Inferior parietal cortex (tissue), 1 donor: ENCODE results near the gene PDE6A.

Source experiments
- DNase-seq: peaks from one replicate; pipeline ENCODE4 v3.0.0-alpha.2; 2016; ENCODE audit errors: extremely low spot score

Gene PDE6A

DNA sequence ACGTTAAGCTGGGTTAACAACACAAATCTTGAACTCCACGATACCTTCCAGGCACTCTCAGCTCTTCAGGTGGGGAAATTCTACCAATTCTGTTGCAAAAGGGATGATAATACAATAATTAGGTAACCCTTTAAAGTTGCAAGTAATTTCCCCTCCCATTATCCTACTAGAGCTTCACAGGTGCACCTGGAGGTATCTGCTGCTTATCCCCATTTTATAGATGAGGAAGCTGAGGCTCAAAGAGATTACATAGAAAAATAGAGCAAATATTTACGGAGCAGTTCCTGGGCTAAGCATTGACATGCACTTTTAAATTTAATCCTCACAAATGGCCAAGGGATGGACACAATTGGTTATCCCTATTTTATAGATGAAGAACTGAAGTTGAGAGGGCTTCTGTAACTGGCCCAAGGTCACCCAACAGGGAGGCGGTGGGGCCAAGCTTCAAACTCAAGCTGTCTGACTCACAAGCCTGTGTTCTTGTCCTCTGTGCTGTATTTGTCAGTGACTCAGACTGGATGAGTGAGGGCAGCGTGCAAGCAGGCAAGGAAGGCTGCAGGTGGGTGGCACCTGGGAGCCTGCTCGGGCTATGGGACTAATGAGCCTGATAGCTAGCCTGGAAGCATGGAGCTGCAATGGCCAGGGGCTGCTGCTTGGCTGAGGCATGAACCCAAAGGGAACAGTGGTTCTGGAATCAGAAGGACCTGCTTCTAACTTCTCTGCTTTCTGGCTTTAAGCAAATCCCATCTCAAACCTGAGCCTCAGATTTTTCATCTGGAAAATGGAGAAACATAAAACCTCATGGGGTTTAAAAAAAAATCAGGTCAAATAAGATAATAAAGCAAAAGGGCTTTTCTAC is 105.5 kb downstream of the PDE6A start:
- DNase-seq, result no peak

GRCh38 chr5:149837680-149838269 is 106.8 kb downstream of the PDE6A start:
- peak; percentile 49 for DNase-seq

- no peak for DNase-seq
Measured at GRCh38 chr5:149836451-149837139, 108.0 kb downstream of the PDE6A start.

GRCh38 chr5:149834246-149834855 is 110.2 kb downstream of the PDE6A start:
- peak; percentile 81 for DNase-seq

DNA sequence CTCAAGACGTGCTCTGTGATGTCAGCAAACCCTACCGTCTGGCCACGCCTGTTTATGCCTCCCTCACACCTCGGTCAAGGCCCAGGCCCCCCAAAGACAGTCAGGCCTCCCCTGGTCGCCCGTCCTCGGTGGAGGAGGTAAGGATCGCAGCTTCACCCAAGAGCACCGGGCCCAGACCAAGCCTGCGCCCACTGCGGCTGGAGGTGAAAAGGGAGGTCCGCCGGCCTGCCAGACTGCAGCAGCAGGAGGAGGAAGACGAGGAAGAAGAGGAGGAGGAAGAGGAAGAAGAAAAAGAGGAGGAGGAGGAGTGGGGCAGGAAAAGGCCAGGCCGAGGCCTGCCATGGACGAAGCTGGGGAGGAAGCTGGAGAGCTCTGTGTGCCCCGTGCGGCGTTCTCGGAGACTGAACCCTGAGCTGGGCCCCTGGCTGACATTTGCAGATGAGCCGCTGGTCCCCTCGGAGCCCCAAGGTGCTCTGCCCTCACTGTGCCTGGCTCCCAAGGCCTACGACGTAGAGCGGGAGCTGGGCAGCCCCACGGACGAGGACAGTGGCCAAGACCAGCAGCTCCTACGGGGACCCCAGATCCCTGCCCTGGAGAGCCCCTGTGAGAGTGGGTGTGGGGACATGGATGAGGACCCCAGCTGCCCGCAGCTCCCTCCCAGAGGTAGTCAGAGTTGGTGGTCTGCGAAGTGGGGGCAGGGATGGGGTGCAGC is 111.3 kb downstream of the PDE6A start:
- no peak for DNase-seq

- no peak for DNase-seq
Measured at GRCh38 chr5:149832636-149833035, 112.0 kb downstream of the PDE6A start.

- DNase-seq, result no peak
Measured at GRCh38 chr5:149831492-149831891, 113.1 kb downstream of the PDE6A start.

DNA sequence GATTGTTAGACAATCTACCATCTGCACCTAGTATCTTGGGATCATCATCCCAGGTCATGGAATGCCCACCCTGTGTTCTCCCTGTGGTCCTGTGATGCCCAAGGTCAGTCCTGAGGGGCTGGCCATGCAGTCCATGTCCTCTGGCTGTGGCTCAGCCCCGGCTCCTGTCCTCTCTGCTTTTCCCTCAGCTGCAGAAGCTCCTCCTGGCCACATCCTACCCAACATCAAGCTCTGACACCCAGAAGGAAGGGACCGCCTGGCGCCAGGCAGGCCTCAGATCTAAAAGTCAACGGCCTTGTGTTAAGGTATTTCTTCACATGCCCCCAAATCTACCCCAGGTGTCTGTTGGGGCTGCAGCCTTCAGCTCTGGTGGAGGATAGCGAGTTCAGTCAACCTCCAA is 114.0 kb downstream of the PDE6A start:
- no peak for DNase-seq

GRCh38 chr5:149829954-149830353 is 114.6 kb downstream of the PDE6A start:
- DNase-seq, result no peak

- DNase-seq, result peak; percentile 94
Measured at GRCh38 chr5:149828161-149829011, 116.2 kb downstream of the PDE6A start.

DNA sequence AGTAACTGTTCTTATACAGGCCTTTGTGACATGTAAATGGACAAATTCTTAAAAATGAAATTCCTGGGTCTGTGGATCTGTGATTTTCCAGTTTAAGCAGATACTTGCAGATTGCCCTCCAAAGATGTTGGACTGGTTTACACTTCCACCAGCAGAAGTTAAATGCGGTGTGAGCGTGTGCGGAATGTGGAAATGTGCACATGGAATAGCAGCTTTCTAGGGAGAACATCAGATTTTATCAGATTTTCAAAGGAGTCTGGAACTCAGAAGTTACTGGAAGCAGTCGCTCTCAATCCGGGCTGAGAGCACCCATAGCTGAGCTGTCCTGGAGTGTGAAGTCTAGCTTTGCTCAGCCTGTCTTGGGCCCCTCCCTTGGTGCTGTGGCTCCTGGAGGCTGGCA is 117.0 kb downstream of the PDE6A start:
- no peak for DNase-seq

DNA sequence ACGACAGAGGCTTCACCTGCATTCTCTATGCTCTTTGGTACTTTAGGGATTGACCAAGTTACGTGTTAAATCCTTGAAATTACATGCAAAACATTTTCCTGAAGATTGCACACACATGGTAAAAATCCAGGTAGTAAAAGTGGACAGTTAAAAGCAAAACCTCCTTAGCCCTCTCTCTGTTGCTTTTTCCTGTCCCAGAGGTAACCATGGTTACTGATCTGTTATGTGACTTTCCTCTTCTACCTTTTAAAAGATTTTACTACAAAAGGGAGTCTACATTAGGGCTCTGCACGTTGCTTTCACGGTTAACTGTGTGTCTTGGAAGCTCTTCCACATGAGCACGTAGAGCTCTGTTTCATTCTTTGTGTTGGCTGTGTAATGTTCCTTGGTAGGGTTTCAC is 117.5 kb downstream of the PDE6A start:
- no peak for DNase-seq

GRCh38 chr5:149826574-149826973 is 118.0 kb downstream of the PDE6A start:
- DNase-seq, result no peak

- DNase-seq, result no peak
Measured at GRCh38 chr5:149824846-149825245, 119.7 kb downstream of the PDE6A start.

DNA sequence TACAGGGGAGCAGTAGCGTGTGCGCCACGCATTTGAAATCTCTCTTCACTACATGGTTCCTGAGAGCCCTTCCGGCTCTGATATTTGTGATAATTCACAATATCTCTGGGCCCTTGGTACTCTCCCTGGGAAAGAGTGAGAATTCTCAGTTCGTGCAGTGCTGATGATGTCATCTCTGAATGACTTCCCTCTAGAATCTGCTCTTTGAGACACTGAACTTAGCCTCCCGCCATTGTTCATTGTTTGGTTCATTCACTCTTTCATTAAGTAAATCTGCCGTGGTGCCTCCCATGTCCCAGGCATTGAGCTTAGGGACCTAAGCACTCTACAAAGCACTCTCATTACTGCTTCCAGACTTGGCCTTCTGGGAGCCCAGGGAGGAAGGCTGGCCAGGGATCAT is 120.5 kb downstream of the PDE6A start:
- DNase-seq, result no peak

DNA sequence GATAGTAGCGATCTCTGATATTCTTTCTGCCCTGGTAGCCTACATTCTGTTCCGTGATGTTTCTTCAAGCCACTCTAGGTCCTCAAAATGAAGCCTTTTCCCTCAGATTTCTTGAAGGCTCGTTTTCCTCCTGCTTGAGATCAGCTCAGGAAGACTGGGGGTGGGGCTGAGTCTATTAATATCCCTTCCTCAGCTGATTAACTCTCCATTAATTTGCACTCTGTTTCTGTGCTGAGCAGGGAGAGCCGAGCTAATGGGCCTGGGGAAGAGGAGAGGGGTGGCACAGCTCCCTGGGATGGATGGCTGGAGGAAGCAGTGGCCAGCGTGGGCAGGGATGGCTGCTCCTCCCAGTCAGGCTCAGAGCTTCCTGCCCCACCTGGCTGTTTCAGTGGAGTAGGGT is 121.2 kb downstream of the PDE6A start:
- DNase-seq, result no peak

DNA sequence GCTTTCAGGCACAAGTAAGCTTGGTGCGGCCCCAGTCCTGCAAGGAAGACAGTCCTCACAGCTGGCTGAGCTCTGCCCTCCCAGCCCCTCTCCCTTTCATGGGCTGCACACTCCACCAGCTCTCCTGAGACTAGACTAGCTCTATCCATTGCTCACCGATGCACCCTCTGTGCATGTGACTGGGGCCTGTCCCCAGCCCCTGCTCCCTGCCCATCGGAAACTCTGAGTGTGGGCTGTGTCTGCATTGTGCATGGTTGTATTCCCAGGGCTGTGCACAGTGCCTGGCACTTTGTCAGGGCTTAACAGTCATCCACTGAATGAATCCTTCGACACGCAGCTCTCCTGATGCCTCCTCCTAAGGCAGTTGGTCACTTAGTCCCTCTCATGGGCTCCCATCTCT is 122.3 kb downstream of the PDE6A start:
- DNase-seq, result no peak

GRCh38 chr5:149820536-149821510 is 123.8 kb downstream of the PDE6A start:
- no peak for DNase-seq

DNA sequence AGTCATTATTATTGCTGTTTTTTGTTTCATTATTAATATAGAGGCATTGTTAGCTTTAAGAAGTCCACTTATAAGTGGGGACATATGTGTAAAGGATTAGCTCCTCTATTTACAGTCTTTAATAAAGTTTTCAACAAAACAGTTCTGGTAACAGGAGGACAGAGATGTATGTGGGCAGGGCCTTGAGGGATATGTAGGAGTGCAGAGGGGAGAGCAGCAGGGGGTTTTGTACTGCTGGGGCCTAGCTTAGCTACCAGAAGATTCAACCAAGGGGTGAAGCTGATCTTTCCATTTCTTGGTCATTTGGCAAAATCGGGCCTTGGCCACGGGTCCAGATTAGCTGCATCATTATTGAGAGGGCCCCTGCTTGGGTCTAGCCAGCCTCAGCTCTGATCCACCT is 124.6 kb downstream of the PDE6A start:
- DNase-seq, result no peak

DNA sequence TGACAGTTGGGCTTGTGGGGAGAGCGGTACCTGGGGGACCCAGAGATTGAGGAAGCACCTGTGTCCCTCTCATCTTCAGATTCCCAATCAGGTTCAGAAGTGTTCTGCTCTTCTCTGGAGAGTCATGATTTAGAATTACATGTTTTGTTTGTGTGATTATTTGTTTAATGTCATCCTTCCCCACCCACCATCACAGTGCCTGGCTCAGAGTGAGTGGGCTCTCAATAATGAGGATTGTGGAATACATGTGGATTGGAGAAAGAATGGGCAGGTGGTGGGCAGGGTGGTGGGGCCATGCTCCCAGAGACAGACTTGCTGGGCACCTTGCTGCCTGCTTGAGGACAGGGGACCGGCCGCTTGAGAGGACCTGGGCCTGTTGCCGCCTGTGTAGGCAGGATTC is 126.5 kb downstream of the PDE6A start:
- no peak for DNase-seq
